ENCODE measurements around the gene B4GALNT4. TPM values are rescaled to one million over a fixed set of nuclear protein-coding genes. Genes with fewer than 3 reads are reported as not detected.

The B4GALNT4 gene
- total and polyA plus RNA-seq, 2 of the 8 experiments (the other 6 are each of a cell fraction or from before 2014, with no cell fraction given), result 40.9 to 76.3 TPM

GRCh38 chr11:360326-361280, 8.7 kb upstream of the B4GALNT4 start (continued):
- TF ChIP-seq CTCF (IDR thresholded peaks at IDR 0.05; ENCODE audit: control extremely low read depth in 1 of 3, insufficient read depth in 1 of 3, low read depth in 1 of 3, low read length in 3 of 3), result no peak
- no peak for TF ChIP-seq TAF1 (IDR thresholded peaks at IDR 0.05; ENCODE audit: low read depth, low read length)
- TF ChIP-seq BRCA1 (IDR thresholded peaks at IDR 0.05; ENCODE audit: low read depth, low read length), result no peak

All from H1 (cell line).